HL-60 (cell line): ENCODE measurements around the gene TTC16.

Experiments used
- CTCF ChIP-seq: IDR thresholded peaks from one replicate; pipeline ENCODE4 v1.5.1; 2011; ENCODE audit warnings: low read length, control low read depth, inconsistent platforms; ENCODE audit not compliant: insufficient read depth
- GABPA ChIP-seq: IDR thresholded peaks from 2 replicates; pipeline ENCODE4 v1.6.1; 2012; ENCODE audit warnings: low read depth
- POLR2AphosphoS5 ChIP-seq: IDR thresholded peaks from 2 replicates; pipeline ENCODE4 v1.6.1; 2012; ENCODE audit warnings: low read depth
- REST ChIP-seq: IDR thresholded peaks from 2 replicates; pipeline ENCODE4 v1.6.1; 2012; ENCODE audit warnings: low read depth; ENCODE audit not compliant: insufficient replicate concordance

DNA sequence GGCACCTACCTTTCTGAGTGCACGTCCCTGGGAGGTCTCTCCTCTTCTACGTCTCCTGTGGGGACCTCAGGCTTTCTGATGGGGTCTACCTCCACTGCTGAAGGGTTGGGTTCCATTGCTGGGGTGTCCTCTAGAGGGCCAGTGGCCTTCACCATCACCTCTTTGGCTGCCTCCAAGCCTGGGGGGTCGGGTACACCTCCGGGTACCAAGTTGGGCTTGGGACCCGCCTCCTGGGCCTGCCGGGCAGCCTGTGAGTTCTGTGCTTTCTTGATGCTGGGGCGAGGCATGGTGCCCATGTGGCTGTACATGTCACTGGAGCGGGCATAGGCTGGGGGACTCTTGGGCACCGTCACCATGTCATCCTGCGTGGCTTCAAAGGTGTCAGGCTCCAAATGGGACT lies 58.1 kb downstream of the TTC16 start:
- no peak for TF ChIP-seq CTCF
- TF ChIP-seq POLR2AphosphoS5 = no peak
- TF ChIP-seq REST = no peak
- no peak for TF ChIP-seq GABPA
